DOHH2 (cell line): ENCODE measurements around the gene PPP1R26.
"Not testable (repeated sequence)": the region's sequence is repeated elsewhere in the genome, so short reads cannot be mapped to it uniquely, and the experiment has no call there.

ENCODE experiments used
- H3F3A ChIP-seq: fragments of 200-600 bp; sonication (generic), shearing (Covaris generic); 2 replicates; pipeline ENCODE4 v1.6.0; 2016; ENCODE audit warnings: antibody characterized with exemption, mild to moderate bottlenecking; ENCODE audit not compliant: control insufficient read depth, insufficient read depth
- H3K27ac ChIP-seq: fragments of 200-600 bp; sonication (generic); 2 replicates; pipeline ENCODE4 v1.5.1; 2014; ENCODE audit warnings: low read depth, mild to moderate bottlenecking, low read length, moderate library complexity
- H3K27me3 ChIP-seq: fragments of 200-600 bp; sonication (generic); 2 replicates; pipeline ENCODE4 v1.6.1; 2014; ENCODE audit warnings: mild to moderate bottlenecking, low read length, mixed read lengths; ENCODE audit not compliant: control insufficient read depth
- H3K36me3 ChIP-seq: fragments of 200-600 bp; sonication (generic); 2 replicates; pipeline ENCODE4 v1.6.1; 2014; ENCODE audit warnings: mild to moderate bottlenecking, low read length, moderate library complexity, mixed read lengths; ENCODE audit not compliant: control insufficient read depth
- H3K4me1 ChIP-seq: fragments of 200-600 bp; sonication (generic); 2 replicates; pipeline ENCODE4 v1.6.1; 2014; ENCODE audit warnings: mild to moderate bottlenecking, low read length, mixed read lengths; ENCODE audit not compliant: control insufficient read depth
- H3K4me2 ChIP-seq: fragments of 200-600 bp; sonication (generic); 2 replicates; pipeline ENCODE4 v1.6.0; 2014; ENCODE audit warnings: mild to moderate bottlenecking, low read length, moderate library complexity
- H3K4me3 ChIP-seq: fragments of 200-600 bp; sonication (generic); 2 replicates; pipeline ENCODE4 v1.5.1; 2014; ENCODE audit warnings: mild to moderate bottlenecking, low read length, mixed read lengths
- H3K79me2 ChIP-seq: fragments of 200-600 bp; sonication (generic); 2 replicates; pipeline ENCODE4 v1.6.1; 2014; ENCODE audit warnings: mild to moderate bottlenecking, low read length, mixed read lengths; ENCODE audit not compliant: control insufficient read depth
- H3K9me2 ChIP-seq: fragments of 200-600 bp; sonication (generic); replicated peaks from 2 replicates; pipeline ENCODE4 v1.6.1; 2014; ENCODE audit warnings: mild to moderate bottlenecking, low read length, mixed read lengths; ENCODE audit not compliant: control insufficient read depth
- H3K9me3 ChIP-seq: fragments of 200-600 bp; sonication (generic); 2 replicates; pipeline ENCODE4 v1.6.1; 2014; ENCODE audit warnings: antibody characterized with exemption, low read length, mixed read lengths; ENCODE audit not compliant: control insufficient read depth, insufficient read depth
- H4K20me1 ChIP-seq: fragments of 200-600 bp; sonication (generic); 2 replicates; pipeline ENCODE4 v1.6.0; 2014; ENCODE audit warnings: low read depth, mild to moderate bottlenecking, antibody characterized with exemption, low read length, moderate library complexity; ENCODE audit not compliant: control insufficient read depth, insufficient read depth
- EZH2phosphoT487 ChIP-seq: fragments of 200-600 bp; sonication (generic); IDR thresholded peaks from 2 replicates; pipeline ENCODE4 v1.6.1; 2017; ENCODE audit warnings: borderline replicate concordance, mild to moderate bottlenecking, antibody characterized with exemption, low read length, moderate library complexity, mixed read lengths
- TF ChIP-seq, protein P1 (sequence below): fragments of 200-600 bp; sonication (generic); IDR thresholded peaks from one replicate; pipeline ENCODE4 v1.5.1; 2014; ENCODE audit warnings: antibody characterized with exemption, mild to moderate bottlenecking, low read depth, low read length; ENCODE audit not compliant: poor library complexity, severe bottlenecking

The PPP1R26 gene

DNA sequence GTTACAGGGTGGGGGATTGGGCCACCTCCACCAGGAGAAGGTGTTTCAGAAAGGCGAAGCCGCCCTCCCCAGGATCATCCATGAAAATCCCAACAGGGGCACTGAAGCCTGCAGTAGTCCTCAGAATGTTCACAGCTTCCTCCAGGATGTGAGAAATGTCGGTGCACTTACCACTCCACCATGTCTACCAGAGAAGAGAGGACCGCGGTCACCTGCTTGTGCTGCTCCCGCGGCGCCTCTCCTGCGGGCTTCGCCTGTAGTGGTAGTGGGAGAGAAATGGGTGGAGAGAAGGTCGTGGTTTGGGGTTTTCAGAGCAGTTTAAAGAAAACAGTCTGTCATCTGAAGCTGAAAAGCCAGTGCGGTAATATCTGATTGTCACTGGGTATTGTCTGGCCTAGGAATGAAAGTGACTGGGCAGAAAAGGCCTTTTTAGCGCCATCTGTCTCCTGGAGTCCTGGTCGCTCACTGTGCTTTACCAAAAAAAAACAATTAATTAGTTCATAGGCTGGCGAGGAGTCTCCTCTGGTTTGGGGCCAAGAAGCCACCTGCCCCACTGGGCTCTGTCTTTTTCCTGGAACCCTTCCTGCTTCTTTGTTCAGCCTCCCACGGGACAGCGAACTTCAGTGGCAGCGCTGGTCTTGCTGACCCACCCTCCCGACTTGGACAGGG is 23.0 kb upstream of the PPP1R26 start:
- no peak for TF ChIP-seq EZH2phosphoT487
- TF ChIP-seq, protein P1, sequence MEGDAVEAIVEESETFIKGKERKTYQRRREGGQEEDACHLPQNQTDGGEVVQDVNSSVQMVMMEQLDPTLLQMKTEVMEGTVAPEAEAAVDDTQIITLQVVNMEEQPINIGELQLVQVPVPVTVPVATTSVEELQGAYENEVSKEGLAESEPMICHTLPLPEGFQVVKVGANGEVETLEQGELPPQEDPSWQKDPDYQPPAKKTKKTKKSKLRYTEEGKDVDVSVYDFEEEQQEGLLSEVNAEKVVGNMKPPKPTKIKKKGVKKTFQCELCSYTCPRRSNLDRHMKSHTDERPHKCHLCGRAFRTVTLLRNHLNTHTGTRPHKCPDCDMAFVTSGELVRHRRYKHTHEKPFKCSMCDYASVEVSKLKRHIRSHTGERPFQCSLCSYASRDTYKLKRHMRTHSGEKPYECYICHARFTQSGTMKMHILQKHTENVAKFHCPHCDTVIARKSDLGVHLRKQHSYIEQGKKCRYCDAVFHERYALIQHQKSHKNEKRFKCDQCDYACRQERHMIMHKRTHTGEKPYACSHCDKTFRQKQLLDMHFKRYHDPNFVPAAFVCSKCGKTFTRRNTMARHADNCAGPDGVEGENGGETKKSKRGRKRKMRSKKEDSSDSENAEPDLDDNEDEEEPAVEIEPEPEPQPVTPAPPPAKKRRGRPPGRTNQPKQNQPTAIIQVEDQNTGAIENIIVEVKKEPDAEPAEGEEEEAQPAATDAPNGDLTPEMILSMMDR = no peak
- H3K79me2 ChIP-seq = no peaks in the 10 kb centered on the region
- no peak overlapping the region for H3K27ac ChIP-seq
- H3K27me3 ChIP-seq = no peaks in the 10 kb centered on the region
- no peaks in the 10 kb centered on the region for H3K36me3 ChIP-seq
- no peaks in the 10 kb centered on the region for H4K20me1 ChIP-seq
- H3F3A ChIP-seq = no peaks in the 10 kb centered on the region
- no peak overlapping the region for H3K4me3 ChIP-seq
- H3K9me3 ChIP-seq = no peaks in the 10 kb centered on the region
- no peak overlapping the region for H3K4me2 ChIP-seq
- H3K9me2 ChIP-seq = no peaks in the 10 kb centered on the region
- H3K4me1 ChIP-seq = no peaks in the 10 kb centered on the region

GRCh38 chr9:135458478-135458877 is 21.1 kb upstream of the PPP1R26 start:
- H4K20me1 ChIP-seq = not testable (repeated sequence)

GRCh38 chr9:135461936-135462335 is 17.6 kb upstream of the PPP1R26 start:
- Histone ChIP-seq H3K27me3 (no peaks in the 10 kb centered on the region), H3K79me2 (no peaks in the 10 kb centered on the region), H4K20me1 (no peaks in the 10 kb centered on the region), H3K4me1 (no peaks in the 10 kb centered on the region), H3F3A (no peaks in the 10 kb centered on the region), H3K27ac (no peak overlapping the region), H3K9me2 (no peaks in the 10 kb centered on the region), H3K4me2 (no peak overlapping the region), H3K36me3 (no peaks in the 10 kb centered on the region), H3K4me3 (no peak overlapping the region), H3K9me3 (no peaks in the 10 kb centered on the region)
- no peak for TF ChIP-seq EZH2phosphoT487
- TF ChIP-seq, protein P1 = no peak

More at GRCh38 chr9:135458478-135458877, 21.1 kb upstream of the PPP1R26 start:
- H3K9me2 ChIP-seq, H3K27ac ChIP-seq, H3K4me3 ChIP-seq, H3K4me1 ChIP-seq, H3F3A ChIP-seq, H3K36me3 ChIP-seq, H3K4me2 ChIP-seq, H3K9me3 ChIP-seq, H3K27me3 ChIP-seq, H3K79me2 ChIP-seq: not testable (repeated sequence)

DNA sequence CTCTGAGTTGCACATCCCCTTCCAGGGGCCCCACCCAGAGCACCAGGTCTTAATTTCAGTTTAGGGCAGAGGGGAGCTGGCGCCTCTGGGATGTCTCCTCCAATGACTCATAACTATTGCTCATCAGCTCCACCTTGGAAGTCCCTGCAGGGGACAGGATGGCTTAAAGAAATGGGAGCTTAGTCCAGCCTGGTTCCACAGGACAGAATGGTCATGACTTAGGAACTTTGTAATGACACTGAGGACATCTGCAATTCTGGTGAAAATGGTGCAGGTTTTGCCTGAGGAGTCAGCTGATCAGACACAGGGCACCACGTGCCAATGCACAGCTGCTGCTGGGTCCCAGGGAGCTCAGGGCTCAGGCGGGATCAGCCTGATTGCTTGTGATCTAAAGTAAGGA is 16.4 kb upstream of the PPP1R26 start:
- Histone ChIP-seq H3K79me2 (no peaks in the 10 kb centered on the region), H3K4me1 (no peaks in the 10 kb centered on the region)

More for the DNA sequence above, 16.4 kb upstream of the PPP1R26 start:
- no peak overlapping the region for H3K27ac ChIP-seq
- H3F3A ChIP-seq = no peaks in the 10 kb centered on the region
- no peak overlapping the region for H3K4me3 ChIP-seq
- no peaks in the 10 kb centered on the region for H3K9me3 ChIP-seq
- H3K4me2 ChIP-seq = no peak overlapping the region
- TF ChIP-seq, protein P1 = no peak
- TF ChIP-seq EZH2phosphoT487 = no peak
- H3K27me3 ChIP-seq = no peaks in the 10 kb centered on the region
- H4K20me1 ChIP-seq = no peaks in the 10 kb centered on the region
- H3K9me2 ChIP-seq = no peaks in the 10 kb centered on the region
- no peaks in the 10 kb centered on the region for H3K36me3 ChIP-seq
